ENCODE data around the gene COL18A1. TPM values are rescaled to one million over a fixed set of nuclear protein-coding genes. Genes with fewer than 3 reads are reported as not detected.
"Not testable (repeated sequence)": the region's sequence is repeated elsewhere in the genome, so short reads cannot be mapped to it uniquely, and the experiment has no call there.

The COL18A1 gene
- total RNA-seq, 1 donor from 2014 or later = 515 TPM

- no peak for TF ChIP-seq CTCF (IDR thresholded peaks at IDR 0.05)
- Mint-ChIP-seq H3K27ac (ENCODE audit: unreplicated experiment) (no peak overlapping the region), H3K27me3 (ENCODE audit: unreplicated experiment) (no peaks in the 10 kb centered on the region)
These were observed 94.3 kb downstream of the COL18A1 start for GRCh38 chr21:45499201-45499750.

GRCh38 chr21:45499970-45500577 is 95.1 kb downstream of the COL18A1 start:
- no peak for TF ChIP-seq CTCF (IDR thresholded peaks at IDR 0.05)
- H3K27me3 Mint-ChIP-seq (ENCODE audit: unreplicated experiment) = no peaks in the 10 kb centered on the region
- no peak for DNase-seq (ENCODE audit: extremely low spot score, unreplicated experiment)
- no peak overlapping the region for H3K27ac Mint-ChIP-seq (ENCODE audit: unreplicated experiment)
- H3K4me3 Mint-ChIP-seq (ENCODE audit: unreplicated experiment) = no peak overlapping the region
- no peaks in the 10 kb centered on the region for H3K9me3 Mint-ChIP-seq (ENCODE audit: unreplicated experiment)
- no peaks in the 10 kb centered on the region for H3K4me1 Mint-ChIP-seq (ENCODE audit: unreplicated experiment)
- peaks cover 23% of the 10 kb centered on the region for H3K36me3 Mint-ChIP-seq (ENCODE audit: unreplicated experiment)

More at GRCh38 chr21:45499201-45499750, 94.3 kb downstream of the COL18A1 start:
- no peak for DNase-seq (ENCODE audit: extremely low spot score, unreplicated experiment)
- Mint-ChIP-seq H3K36me3 (ENCODE audit: unreplicated experiment) (peaks cover 23% of the 10 kb centered on the region), H3K4me3 (ENCODE audit: unreplicated experiment) (no peak overlapping the region), H3K4me1 (ENCODE audit: unreplicated experiment) (no peaks in the 10 kb centered on the region), H3K9me3 (ENCODE audit: unreplicated experiment) (no peaks in the 10 kb centered on the region)

- not testable (repeated sequence) for H3K4me3 Mint-ChIP-seq (ENCODE audit: unreplicated experiment); H3K27ac Mint-ChIP-seq (ENCODE audit: unreplicated experiment); H3K9me3 Mint-ChIP-seq (ENCODE audit: unreplicated experiment); H3K27me3 Mint-ChIP-seq (ENCODE audit: unreplicated experiment); DNase-seq (ENCODE audit: extremely low spot score, unreplicated experiment); H3K4me1 Mint-ChIP-seq (ENCODE audit: unreplicated experiment)
- H3K36me3 Mint-ChIP-seq (ENCODE audit: unreplicated experiment) = peaks cover 23% of the 10 kb centered on the region
These were observed 96.4 kb downstream of the COL18A1 start for GRCh38 chr21:45501081-45502005.

- Mint-ChIP-seq H3K9me3 (ENCODE audit: unreplicated experiment) (no peaks in the 10 kb centered on the region), H3K36me3 (ENCODE audit: unreplicated experiment) (peaks cover 22% of the 10 kb centered on the region), H3K27ac (ENCODE audit: unreplicated experiment) (no peak overlapping the region), H3K4me1 (ENCODE audit: unreplicated experiment) (no peaks in the 10 kb centered on the region), H3K27me3 (ENCODE audit: unreplicated experiment) (no peaks in the 10 kb centered on the region), H3K4me3 (ENCODE audit: unreplicated experiment) (no peak overlapping the region)
- no peak for TF ChIP-seq CTCF (IDR thresholded peaks at IDR 0.05)
- no peak for DNase-seq (ENCODE audit: extremely low spot score, unreplicated experiment)
These were observed 97.0 kb downstream of the COL18A1 start for GRCh38 chr21:45502006-45502345.

GRCh38 chr21:45502600-45502999 is 97.6 kb downstream of the COL18A1 start:
- no peak overlapping the region for H3K4me3 Mint-ChIP-seq (ENCODE audit: unreplicated experiment)
- H3K27me3 Mint-ChIP-seq (ENCODE audit: unreplicated experiment) = no peaks in the 10 kb centered on the region
- peaks cover 20% of the 10 kb centered on the region for H3K36me3 Mint-ChIP-seq (ENCODE audit: unreplicated experiment)
- H3K9me3 Mint-ChIP-seq (ENCODE audit: unreplicated experiment) = no peaks in the 10 kb centered on the region
- no peaks in the 10 kb centered on the region for H3K4me1 Mint-ChIP-seq (ENCODE audit: unreplicated experiment)
- DNase-seq (ENCODE audit: extremely low spot score, unreplicated experiment) = no peak
- TF ChIP-seq CTCF (IDR thresholded peaks at IDR 0.05) = no peak
- H3K27ac Mint-ChIP-seq (ENCODE audit: unreplicated experiment) = no peak overlapping the region

GRCh38 chr21:45503226-45503625 is 98.3 kb downstream of the COL18A1 start:
- not testable (repeated sequence) for H3K4me1 Mint-ChIP-seq (ENCODE audit: unreplicated experiment); H3K4me3 Mint-ChIP-seq (ENCODE audit: unreplicated experiment); H3K9me3 Mint-ChIP-seq (ENCODE audit: unreplicated experiment); H3K27me3 Mint-ChIP-seq (ENCODE audit: unreplicated experiment); H3K27ac Mint-ChIP-seq (ENCODE audit: unreplicated experiment); DNase-seq (ENCODE audit: extremely low spot score, unreplicated experiment)
- H3K36me3 Mint-ChIP-seq (ENCODE audit: unreplicated experiment) = peaks cover 21% of the 10 kb centered on the region

Data from osteocyte (in vitro differentiated cells).